Fibroblast of skin of back (primary cell): ENCODE results near the gene METAP1D.
"Not testable (repeated sequence)": the region's sequence is repeated elsewhere in the genome, so short reads cannot be mapped to it uniquely, and the experiment has no call there.

ENCODE experiments used
- DNase-seq: peaks from one replicate; pipeline ENCODE4 v3.0.0-alpha.2; 2013

The METAP1D gene

DNA sequence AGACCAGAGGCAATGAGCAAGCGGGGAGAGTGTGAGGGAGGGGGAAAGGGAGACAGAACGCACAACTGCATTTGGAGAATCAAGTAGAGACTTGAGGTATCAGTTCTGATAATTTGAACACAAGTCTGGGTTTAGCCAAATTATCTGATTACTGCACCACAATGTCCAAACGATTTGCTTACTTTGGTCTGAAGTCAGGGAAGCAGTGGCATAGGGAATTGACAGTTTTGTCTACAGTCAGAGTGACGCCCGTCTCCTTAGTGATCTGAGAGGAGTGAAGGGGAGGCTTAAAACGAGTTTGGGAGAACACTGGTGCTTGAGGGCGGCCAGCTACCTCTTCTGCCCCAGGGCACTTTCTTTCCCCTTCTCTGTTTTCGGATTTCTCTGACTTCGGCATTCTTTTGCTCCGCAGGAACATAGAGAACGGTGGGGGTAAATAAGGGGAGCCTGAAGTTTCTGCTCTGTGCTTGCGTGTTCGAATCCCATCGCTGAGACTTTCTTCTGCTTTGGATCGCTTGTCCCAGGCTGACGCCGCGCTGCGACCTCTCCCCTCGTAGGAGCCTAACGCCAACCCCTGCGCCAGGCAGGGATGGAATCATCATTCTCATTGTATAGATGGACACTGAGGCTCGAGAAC, 105.8 kb downstream of the METAP1D start:
- no peak for DNase-seq

DNA sequence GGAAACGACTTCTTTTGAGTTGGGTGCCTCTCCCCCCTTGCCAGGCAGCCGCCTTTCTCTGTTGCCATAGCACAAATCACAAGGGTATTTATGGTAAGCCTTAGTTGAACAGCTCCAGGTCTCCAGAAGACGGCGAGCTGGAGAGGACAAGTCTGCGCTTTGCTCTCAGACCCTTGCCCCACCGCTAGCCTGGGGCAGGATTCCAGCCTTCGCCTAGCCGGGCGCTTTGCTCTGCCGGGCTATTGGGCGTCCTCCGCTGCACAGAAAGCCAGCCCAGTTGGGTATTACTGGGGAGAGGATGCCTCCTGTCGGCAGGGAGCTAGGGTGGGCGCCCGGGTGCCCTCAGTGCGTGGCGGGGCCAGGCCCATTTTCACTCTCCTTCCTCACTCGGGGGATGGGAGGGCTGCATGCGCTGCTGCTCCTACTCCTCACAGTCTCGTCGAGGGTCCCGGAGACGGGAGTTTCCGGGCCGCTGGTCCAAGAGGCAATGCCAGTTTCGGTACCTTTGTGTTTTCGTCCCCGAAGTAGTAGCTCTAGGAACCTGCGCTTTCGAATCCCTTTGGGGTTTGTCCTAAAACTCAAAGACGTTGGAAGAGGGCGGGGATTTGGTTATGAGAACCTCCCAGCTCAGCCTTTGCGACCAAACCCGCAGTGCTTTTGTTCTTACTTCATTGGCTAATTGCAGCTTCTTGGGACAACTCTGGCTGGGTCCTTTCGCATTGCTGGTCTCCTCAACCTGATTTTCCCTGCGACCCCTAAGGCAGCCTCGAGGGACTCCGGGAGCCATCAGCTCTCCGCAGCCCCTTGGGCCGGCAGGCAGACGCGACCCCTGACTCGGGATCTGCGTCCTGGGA, 106.6 kb downstream of the METAP1D start:
- DNase-seq, result peak; percentile 55

DNA sequence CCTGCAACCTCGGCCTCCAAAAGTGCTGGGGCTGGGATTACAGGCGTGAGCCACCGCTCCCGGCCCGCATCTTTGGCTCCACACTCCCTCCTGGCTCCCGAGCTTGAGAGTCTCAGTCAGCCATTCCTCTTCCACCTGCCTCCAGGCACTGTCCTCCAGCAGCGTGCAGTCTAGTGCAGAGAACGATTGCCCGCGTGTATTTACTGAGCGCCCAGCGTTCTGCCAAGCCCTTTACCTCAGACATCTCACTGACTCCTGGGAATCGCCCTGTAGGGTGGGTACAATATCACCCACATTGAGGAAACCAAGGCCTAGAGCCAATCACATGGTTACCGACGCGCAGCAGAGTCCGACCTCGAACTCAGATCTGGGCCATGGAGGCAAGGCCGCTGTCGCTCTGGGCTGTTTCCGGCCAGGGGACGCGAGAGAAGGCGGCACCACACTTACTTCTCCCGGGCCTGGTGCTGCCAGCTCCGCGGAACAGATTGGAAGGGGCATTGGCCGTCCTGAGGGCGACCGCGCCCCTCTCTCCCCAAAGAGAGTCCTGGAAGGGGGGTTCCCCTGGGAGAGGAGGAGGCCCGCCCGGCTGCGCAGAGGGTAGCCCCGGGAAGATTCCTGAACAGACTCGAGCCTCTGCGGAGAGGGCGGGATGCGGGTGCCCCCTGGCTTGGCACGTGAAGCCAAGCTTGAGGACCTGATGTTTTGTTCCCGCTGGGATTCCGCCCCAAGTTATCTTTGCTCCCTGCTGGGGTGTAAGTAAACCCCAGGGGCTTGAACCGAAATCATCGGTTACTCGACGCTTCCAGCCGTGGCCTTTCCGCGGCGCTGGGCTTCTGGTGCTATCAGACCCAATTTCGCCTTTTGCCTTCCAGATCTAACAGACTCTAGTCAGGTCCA, 108.2 kb downstream of the METAP1D start:
- no peak for DNase-seq

DNA sequence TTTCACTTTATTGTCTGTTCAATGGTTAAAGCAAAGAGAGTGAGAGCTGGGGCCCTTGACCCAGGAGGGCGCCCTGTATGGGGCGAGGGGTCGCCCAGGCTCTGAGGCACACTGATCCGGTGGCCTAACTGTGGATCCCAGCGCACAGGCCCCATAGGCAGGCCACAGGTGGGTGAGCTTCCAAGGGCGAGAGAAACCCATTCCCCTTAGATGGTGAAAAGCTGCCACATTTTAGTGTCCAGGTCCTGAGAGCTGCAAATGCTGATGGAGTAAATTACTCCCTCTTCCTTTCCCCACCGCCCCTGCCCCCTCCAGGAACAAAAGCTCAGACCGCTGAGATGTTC, 108.8 kb downstream of the METAP1D start:
- DNase-seq, result no peak

DNA sequence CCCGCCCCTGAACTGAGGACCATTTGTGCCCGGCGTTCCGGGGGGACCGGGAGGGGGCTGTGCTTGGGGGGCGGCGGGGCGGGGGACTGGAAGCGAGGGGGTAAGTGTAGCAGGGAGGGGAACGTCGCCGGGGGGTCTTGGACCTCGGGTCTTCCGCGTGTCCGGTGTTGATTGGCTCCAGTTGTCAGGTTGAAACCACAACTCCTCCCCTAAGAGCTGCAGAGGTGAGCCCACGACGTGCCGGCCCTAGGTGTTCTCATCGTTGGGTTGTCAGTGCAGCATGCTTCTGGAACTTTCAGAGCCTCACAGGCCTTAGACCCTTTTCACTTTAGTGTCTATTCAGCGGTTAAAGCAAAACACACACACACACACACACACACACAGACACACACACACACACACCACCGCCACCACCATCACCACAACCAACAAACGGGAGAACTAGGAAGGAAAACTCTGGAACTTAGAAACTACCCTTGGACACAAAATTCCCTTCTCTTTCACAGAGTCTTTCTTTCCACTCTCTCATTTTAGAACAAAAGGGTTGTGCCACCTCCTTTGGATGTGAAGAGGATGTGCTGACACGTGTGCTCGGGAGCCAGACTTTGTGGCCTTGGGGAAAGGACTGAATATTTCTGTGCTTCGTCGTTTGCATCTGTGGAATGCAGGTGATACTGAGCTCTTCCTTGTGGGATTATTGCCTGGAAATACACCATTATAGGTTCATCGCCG, 109.7 kb downstream of the METAP1D start:
- no peak for DNase-seq

DNA sequence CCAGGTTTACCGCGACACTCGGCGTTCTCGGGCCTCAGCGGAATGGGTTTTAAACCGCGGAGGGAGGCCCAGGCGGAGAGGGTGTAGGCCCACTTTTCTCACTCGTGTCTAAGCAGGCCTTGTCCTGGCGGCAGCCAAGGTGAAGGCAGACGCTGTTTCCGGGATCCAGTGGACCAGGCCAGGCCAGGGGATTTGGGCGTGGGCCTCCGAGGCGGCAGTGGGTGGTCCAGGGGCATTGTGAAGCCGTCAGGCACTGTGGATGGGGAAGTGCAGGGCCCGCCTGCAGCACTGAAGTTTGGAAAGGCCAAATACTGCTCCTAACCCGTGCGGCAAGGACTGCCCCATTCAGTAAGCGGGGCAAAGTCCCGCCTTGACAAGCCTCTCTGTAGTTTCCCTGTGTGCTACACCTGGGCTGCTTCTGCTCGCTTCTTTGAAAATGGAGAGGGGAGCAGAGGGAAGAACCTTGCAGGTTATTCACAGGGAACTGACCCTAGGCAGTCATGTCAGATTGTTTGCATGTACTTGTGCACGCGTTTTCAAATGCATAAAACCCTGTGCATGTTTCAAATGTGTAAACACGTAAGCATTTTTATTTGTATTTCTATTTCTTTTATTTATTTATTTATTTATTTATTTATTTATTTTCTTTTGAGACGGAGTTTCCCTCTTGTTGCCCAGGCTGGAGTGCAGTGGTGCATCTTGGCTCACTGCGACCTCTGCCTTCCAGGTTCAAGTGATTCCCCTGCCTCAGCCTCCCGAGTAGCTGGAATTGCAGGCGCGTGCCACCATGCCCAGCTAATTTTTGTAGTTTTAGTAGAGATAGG, 110.4 kb downstream of the METAP1D start:
- no peak for DNase-seq

DNA sequence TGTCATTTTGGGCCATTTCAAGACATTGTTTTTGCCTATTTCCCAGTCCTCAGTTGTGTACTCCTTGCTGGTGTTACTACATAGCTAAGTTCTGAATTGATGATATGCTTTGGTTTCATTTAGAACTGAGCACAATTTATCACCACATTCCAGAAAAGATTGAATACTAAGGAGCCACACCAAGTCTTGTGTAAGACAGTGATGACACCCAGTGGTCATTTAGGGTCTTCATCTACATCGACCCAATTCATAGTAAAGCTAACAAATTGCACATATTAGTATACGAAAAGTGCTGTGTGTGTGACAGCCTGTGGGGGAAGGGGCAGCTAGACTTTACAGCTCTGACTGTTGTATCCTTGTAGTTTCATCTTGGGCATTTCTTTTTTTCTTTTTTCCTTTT, 113.9 kb downstream of the METAP1D start:
- peak; percentile 67 for DNase-seq

DNA sequence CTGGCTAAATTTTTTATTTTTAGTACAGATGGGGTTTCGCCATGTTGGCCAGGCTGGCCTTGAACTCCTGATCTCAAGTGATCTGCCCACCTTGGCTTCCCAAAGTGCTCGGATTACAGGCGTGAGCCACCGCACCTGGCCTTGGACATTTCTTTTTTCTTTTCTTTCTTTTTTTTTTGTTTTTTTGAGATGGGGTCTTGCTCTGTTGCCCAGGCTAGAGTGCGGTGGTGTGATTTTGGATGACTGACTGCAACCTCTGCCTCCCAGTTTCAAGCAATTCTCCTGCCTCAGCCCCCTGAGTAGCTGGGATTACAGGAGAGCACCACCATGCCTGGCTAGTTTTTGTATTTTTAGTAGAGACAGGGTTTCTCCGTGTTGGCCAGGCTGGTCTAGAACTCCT, 114.4 kb downstream of the METAP1D start:
- not testable (repeated sequence) for DNase-seq

DNA sequence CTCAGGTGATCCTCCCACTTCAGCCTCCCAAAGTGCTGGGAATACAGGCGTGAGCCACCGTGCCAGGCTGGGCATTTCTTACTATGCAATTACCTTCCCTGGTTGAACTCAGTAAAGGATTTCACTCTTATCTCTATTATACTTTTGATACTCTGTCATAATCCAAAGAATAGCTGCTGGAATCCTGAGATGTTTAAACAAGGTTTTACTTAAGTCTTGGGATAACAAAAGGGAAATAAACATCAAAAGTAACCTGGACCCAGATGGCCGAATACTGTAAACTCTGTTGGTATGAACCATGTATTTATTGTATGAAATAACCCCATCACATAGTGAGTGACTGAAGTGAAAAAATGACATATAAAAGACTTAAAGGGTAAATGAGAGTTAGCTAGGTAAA, 114.8 kb downstream of the METAP1D start:
- DNase-seq, result no peak

DNA sequence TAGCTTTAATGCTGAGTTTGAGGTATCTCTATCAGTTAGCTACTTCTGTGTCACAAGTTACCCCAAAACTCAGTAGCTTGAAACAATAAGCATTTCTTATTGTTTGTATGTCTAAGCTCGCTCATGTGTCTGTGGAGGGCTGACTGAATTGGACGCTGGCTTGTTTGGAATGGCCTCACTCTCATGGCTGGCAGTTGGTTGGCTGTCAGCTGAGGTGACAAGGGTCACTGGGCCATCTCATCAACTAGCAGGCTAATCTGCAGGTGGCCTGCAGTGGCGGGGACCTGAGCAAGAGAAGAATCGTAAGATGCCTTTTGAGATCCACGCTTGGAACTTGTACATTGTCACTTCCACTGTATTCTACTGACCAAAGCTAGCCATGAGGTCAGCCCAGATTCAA, 116.4 kb downstream of the METAP1D start:
- DNase-seq, result no peak

DNA sequence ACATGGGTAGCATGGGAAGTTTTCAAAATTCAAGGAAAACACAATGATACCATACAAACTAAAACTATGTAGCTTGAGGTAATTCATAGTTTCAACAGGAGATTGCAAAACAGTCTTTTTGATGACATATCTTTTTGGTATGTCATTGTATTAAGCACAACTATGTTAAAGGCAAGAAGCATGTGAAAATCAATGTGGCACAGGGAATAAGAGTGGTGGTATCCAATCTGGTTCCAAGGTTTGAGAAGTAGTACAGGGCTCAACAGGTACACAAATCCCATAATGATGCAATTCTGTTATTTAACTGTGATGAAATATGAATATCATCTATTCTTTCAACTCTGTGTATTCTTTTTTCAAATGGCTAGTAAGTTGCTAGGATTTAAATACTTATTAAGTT, 119.3 kb downstream of the METAP1D start:
- DNase-seq, result peak; percentile 81

DNA sequence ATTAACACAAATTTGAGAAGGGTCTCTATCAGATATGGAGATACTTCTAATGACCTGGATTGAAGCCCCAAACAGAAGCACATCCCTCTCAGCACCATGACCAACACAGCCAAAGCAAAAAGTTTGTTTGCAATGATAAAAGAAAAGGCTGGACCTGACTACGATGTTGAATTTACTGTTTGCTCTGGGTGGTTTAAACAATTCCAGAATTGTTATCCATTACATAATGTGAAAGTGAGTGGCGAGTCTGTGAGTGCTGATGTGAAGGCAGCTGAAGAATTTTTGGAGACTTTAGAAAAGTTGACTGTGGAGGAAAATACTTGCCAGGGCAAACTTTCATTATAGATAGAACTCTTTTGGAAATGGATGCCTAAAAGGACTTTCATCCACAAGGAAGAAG, 120.4 kb downstream of the METAP1D start:
- no peak for DNase-seq

DNA sequence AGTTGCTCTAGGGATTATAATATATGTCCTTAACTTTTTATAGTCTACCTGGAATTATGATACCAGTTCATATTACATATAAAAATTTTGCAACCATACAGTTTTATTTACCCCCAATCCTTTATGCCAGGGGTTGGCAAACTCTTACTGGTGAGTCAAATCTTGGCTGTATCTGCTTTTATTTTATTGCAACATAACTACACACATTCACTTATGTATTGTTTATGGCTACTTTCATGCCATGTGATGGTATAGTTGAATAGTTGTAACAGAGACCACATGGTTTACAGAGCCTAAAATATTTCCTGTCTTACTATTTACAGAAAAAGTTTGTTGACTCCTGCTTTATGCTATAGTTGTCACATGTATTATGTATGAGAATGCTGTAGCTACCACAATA, 128.7 kb downstream of the METAP1D start:
- no peak for DNase-seq

DNA sequence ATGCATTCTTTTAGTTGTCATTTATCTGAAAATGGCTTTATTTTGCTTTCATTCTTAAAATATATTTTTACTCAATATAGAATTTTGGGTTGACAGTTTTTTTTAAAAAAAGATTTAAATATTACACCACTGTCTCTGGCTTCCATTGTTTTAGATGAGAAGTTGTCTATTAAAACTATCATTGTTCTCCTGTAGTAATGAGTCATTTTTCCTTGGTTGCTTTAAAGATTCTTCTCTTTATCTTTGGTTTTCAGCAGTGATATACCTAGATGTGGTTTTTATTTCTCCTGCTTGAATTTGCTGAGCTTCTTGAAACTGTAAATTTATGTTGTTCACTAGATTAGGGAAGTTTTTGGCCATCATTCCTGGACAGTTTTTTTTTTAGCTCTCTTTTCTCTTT, 129.7 kb downstream of the METAP1D start:
- DNase-seq, result no peak
